UCSD-AML1 (cell line): Measurements from ENCODE around the gene KDM2B.
A peak's percentile ranks its signal among the peaks of the same experiment; 100 is the strongest.

Source experiments
- DNase-seq: peaks from one replicate; lab custom pipeline; 2025; ENCODE audit not compliant: unreplicated experiment; lab: John Stamatoyannopoulos, UW

KDM2B gene

DNA sequence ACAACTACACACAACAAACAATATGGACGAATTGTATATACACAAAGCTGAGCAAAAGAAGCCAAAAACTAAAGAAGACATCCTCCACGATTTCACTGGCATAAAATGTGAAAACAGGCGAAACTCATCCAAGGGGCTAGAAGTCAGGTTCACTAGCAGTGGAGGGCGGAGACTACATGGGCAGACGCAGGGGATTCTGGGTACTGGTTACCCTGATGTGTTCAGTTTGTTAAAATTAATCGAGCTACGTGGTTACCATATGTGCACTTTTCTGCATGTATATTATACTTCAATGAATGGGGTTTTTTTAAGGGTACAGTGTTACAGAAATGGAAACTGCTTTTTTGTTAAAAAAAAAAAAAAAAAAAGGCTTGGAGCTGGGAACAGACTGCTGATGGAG, 12.3 kb downstream of the KDM2B start:
- DNase-seq = no peak

DNA sequence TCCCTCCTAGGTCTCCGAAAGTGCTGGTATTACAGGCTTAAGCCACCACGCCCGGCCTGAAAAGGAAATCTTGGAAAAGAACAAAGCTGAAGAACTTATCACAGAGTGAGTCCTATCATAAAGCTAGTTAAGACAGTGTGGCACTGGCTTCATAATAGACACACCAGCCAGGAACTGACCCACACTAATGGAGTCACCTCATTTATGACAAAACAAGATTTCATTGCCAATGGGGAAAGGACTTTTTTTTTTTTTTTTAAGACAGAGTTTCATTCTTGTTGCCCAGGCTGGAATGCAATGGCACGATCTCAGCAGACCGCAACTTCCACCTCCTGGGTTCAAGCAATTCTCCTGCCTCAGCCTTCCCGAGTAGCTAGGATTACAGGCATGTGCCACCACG, 15.7 kb downstream of the KDM2B start:
- no peak for DNase-seq

DNA sequence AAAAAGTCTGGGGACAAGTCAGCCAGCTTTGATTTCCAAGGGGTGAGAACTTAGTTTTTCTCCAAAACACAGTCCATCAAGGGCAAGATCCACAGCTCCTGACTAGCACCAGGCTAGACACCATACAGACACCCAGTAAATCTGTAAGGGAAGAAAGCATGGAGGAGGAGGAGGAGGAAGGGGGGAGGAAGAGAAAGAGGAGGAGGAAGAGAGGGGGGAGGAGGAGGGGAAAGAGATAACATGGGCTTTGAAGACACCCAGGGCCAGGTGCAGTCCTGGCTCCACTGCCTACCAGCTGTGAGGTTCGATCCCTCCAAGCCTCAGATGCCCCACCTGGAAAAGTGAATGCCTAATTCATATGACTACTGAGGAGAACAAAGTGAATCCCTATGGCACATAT, 18.3 kb downstream of the KDM2B start:
- no peak for DNase-seq

DNA sequence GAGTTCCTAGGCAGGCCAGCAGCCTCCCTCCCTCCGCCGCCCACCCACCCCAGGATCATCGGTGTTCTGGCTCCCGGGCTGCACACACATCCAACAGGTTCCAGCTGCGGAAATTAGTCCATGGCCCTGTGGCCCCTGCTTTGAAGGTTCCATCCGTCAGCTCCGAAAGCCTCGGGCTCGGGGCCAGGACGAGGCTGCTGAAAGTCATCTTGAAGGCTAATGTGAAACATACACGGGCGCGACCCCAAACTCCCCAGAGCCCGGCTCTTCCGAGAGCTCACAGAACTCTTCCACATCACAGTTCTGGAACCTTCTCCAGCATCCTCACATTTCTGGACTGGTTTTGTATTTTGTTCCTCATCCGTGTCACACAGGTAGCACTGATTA, 19.8 kb downstream of the KDM2B start:
- DNase-seq = no peak

DNA sequence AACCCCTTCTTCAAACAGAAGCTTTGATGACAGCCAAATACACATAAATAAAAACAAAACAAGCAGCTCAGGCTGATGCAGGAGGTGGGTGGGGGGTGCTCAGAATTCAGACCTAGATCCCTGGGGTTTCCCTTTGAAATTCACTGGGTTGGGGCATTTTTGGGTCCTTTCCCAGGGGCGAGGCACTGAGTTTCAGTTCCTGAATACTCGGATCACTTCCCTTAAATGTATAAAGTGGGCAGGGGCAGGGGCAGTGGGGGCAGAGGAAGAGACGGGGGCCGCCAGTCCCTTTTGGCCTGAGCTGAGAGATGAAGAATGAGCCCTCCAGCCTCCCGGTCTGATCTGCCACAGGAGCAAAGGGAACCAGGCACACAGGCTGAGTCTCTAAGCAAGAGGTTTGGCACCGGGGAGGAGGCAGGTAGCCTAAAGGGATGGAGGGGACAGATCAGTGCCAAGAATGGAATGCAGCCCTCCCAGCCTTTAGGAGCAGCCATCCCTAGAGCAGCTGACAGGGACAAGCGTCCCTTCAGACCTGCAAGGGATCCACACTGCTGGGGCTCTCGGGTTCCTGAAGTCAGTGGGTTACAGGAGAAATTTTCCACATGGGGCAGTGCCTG, 20.3 kb downstream of the KDM2B start:
- no peak for DNase-seq

DNA sequence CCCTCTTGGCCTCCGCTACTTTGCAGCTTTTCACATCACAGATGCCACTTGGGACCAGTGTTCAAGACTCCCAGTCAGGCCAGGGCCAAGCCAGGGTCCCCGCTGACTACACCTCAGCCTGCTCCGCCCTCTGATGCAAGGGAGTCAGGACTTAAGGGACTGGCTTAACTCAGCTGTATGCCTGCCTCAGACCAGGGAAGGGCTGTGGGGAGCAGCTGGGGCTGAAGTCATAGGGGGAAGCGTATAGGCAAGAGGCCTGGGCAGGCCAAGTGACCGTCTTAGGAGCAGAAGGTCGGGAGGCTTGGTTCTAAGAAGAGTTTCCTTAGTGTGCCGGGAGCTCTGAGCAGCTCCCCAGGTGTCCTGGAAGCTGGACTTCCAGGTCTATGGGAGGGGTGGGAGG, 21.9 kb downstream of the KDM2B start:
- DNase-seq = no peak

DNA sequence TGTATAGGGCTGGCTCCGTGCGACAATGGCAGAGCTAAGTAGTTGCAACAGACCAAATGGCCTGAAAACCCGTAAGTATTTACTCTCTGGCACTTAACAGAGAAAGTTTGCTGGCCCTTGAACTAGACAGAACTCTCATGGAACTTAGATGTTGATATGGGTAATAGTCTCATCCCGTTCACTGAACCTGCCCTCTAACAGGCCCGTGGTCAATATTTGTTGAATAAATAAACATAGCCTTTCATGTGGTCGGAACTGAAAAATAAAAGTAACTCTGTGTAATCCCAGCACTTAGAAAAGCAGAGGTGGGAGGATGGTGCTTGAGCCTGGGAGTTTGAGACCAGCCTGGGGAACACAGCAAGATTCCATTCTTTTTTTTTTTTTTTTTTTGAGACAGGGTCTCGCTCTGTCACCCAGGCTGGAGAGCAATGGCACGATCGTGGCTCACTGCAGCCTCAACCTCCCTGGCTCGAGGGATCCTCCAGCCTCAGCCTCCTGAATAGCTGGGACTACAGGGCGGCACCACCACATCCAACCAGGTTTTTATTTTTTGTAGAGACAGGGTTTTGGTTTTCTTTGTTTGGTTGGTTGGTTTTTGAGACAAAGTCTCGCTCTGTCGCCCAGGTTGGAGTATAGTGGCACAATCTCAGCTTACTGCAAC, 29.7 kb downstream of the KDM2B start:
- no peak for DNase-seq

DNA sequence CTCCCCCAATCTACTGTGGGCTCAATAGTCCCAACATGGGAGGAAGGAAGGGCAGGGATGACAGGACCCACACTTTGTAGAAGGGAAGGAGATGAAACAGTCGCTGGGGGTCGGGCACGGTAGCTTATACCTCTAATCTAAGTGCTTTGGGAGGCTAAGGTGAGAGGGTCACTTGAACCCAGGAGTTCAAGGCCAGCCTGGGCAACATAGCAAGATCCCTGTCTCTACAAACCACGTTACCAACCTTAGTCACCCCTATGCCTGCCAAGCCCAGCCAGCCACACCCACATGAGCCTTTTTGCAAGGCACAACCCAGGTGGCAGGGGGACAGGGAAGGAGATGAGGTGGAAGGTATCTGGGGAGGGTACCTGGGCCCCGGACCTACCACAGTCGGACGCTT, 31.7 kb downstream of the KDM2B start:
- DNase-seq = no peak

DNA sequence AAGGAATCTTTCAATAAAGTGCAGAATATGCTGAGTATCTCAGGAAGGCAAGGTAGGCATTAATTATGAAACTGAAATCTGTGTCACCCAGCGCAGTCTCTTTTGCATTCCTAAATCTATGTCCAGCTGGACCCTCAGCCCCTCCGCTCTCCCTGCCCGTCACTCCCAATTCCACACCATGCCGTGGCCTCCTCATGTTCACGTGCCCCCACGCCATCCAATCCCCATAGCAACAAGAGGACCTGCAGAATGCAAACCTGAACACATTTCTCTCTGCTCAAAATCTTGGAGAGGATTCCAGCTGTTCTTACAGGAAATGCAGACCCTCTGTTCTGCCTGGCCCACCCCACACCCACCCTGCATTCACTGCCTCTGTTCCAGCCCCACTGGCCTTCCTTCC, 35.3 kb downstream of the KDM2B start:
- DNase-seq = no peak

DNA sequence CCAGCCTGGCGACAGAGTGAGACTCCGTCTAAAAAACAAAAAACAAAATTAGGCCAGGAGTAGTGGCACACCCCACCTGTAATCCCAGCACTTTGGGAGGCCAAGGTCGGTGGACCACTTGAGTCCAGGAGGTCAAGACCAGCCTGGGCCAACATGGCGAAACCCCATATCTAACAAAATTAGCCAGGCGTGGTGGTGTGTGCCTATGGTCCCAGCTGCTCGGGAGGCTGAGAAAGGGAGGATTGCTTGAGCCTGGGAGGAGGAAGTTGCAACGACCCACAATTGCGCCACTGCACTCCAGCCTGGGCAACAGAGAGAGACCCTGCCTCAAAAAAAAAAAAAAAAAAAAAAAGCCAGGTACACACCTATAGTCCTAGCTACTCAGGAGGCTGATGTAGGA, 37.0 kb downstream of the KDM2B start:
- no peak for DNase-seq

DNA sequence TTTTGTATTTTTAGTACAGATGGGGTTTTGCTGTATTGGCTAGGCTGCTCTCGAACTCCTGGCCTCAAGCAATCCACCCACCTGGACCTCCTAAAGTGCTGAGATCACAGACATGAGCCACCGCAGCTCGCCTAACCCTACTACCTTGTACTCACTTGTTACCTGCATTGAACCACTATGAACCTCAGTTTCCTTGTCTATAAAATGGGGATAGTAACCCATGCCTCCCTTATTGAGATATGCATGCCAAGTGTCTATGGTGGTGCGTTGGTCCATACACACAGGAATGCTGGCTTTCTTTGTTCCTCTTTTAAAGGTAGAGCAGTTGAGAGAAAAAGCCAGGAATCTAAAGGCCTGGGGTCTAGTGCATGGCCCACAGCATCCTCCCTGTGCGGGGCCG, 40.9 kb downstream of the KDM2B start:
- no peak for DNase-seq

DNA sequence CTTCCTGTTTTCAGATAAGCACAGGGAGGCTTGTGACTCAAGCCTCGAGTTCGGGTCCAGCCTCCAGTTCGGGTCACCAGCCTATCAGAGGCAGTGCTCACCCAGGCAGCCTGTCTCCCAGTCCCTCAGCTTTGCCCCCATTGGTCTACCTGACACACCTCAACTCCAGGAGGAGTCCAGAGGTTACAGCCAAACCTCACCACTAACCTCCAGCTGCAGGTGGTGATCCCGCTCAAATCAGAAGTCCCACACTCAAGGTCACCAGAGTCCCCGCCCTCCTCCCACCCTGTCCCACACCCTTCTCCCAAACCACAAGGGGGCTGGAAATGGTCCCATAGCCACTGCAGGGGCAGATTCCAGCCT, 42.1 kb downstream of the KDM2B start:
- DNase-seq = no peak

DNA sequence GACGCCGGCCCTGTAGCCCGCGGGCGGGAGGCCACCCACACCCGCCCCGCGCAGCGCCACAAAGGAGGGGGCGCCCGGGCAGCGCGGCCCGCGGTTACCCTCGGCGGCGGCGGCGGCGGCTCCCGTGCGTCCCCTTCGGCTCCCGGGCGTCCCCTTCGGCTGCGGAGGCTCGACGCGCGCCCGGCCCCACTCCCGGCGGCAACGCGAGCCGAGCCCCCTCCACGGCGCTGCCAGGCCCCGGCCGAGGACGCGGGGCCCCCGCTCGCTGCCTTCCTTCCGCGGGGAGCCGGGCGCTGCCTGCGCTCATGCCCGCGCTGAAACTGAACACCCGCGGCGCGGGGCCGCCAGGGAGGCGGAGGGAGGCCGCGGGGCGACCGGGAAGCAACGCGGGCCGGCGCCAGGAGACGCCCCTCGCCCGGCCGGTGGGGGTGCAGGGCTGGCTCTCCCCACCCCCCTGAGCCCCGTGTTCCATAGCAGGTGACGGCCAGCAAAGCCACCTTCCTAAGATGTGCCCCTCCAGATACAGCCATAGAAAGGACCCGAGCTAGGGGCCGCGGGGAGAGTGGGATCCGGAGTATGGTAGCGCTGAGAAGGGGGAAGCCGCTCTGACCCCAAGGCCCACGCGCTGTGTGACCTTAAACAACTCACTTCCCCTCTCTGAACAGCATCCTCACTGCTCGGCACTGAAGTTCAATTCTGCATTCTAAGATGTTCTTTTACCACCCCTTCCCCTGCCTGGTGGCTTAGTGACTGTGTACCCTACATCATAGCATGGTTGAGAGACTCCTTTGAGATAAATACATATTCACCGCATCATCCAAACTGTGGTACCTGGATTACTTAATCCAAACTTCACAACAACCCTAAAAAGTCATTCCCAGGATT, 42.8 kb downstream of the KDM2B start:
- no peak for DNase-seq

DNA sequence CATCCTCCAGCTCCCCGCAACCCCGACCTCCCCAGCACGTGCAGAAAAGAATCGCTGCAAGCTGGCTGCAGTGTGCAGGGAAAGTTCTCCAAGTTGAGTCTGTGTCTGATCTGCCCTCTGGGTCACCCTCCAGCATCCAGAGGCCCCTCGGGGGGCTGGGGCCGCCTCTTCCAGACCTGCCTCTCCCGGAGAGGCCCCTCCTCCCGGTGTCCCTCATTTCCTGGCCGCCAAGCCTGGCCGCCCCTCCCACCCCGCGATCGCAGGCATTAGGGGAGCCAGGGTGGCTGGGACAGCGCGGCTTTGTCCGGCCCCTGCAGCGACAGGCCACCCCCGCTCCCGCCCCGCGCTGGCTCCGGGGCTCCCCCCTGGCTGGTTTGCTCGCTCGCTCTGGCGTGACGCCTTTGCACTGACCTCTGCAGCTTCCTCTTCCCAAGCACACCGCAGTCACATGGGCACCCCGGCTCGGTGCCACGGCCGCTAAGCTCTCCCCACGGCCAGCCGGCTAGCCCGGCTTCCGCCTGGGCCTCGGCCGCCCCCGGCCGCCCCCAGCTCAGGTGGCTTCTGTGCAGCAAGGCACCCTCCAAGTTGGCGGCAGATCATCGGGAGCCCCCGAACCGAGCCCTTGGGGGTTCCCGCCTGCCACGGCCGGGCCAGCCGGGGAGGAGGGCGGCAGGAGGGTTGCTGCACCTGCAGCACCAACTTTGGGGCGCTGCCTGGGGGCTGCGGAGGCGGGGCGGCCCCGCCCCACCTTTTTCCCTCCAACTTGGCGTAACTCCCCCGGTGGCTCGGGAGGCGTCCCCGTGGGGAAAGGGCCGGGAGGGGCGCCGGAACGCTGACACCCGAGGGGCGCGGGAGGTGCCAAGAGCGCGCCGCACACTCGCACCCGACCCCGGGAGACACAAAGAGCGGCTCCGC, 43.7 kb downstream of the KDM2B start:
- DNase-seq = peak; percentile 76

DNA sequence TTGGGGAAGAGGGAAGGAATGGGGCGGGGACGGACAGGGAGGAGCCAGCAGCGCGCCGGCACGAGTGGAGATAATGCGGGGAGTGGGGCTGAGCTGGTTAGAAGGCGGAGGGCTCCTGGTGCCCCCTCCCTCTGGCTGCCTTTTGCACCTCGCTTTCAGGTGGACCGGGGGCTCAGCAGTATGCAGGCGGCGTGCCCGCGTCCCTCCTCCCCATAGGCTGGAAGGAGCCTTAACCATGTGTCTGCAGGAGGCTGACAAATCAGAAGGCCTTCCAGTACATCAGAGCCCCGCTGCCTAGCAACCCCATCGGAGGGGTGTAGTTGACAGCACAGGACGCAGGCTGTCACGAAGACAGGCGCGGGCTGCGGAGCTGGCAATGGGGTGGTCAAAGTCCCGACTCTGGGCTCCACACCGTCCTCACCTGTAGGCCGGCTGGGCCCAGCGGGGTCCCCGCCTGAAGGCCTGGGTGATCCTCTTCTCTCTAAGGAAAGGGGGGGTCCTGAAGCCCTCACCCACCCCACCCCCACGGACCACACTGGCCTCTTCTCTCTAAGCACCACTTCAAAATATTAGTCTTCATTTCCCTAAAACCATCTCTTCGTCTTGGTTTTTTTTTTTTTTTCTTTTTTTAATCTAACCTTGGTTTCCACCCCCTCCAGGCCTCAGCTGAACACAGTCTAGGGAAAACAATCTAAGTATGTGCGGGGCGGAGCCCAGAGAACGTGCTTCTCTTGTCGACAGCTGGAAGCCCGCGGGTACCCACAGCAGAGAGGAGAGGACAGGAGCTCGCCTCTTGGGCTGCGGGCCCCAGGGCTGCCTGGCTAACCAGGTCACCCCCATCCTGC, 44.5 kb downstream of the KDM2B start:
- peak; percentile 46 for DNase-seq

DNA sequence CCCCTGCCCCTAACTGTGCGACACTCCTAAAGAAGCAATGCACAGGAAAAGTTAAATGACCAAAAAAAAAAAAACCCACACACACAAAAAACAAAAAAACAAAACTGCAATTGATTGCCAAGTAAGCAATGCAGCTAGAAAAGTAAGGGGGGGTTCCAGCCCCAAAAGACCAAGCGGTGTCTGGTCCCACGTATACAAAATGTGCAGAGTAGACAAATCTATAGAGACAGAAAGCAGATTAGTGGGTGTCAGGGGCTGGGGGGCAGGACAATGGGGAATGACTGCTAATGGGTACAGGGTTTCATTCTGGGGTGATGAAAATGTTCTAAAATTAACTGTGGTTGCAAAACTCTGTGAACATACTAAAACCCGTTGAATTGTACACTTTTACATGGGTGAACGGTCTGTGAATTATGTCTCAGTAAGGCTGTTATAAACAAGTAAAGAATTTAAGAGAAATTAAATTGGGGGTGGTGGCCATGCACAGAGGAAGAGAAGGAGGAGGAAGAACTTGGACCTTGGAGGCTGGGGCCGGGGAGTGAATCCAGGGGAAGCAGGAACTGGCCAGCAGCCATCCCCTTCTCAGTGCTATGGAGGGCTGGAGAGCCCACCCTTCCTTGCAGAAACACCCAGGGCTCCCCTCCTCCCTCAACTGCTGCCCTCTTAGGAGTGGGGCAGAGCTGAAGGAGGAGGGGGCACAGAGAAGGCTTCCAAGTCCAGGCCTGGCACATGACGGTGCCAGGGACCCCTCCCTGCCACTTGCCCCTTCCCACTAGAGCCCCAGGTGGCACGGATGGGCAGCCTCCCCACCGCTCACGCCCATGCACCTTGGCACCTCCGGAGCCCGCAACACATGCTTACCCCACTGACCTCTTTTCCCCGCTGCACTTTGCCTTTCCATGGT, 45.4 kb downstream of the KDM2B start:
- DNase-seq = no peak

DNA sequence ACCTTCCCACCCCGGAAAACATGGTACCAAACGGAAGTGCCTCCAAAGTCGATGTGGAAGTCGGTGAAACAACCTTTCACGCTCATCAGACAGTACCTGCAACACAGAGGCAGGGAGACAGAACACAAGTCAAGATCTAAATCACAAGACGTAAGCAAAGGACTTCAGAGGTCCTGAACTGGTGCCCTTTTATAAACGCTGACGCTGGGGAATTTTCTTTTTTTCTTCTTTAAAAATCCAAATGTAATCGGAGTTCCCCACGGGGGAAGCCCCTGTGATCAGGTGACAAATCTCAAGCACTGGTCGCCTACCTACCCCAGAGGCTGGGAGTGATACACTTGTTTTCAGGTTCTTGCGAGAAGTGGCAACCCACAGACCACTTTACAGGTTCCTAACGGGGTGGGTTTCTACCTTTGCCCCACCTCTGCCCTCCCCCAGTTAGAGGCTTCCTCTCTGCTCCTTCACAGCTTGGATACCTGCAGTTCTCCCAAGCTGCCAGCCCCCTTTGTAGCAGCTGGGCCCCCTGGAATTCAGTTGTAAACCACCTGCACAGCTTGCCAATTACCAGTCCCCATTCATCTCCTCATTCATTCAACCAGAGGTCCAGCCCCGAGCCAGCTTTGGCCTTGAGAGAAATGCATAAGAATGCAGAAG, 46.2 kb downstream of the KDM2B start:
- DNase-seq = no peak

DNA sequence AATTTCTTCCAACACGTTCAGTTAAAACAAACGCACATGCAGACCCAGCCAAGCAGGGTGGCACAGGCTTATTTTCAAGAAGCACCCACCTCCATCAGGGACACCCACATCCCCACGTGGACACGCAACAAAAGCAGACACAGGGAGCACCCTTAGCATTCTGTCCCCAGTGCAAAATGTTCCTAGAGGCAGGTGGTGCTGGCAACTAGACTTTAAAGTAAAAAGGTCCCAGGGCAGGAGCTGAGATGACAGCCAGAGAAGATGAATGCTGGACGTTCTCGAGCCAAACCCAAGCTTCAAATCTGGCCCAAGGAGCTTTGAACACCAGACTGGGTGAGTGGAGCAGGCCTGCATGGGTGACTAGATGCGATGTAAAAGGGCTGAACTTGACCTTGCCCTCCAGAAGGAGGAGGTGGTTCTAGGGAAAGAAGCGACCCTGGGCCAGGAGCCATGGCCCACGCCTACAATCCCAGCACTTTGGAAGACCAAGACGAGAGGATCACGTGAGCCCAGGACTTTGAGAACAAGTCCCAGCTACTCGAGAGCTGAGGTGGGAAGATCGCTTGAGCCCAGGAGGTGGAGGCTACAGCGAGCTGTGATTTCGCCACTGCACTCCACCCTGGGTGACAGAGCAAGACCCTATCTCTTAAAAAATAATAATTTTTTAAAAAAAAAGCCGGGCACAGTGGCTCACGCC, 47.3 kb downstream of the KDM2B start:
- no peak for DNase-seq
